Testis (tissue), 3 donors: Measurements from ENCODE around the gene ULBP3. TPM values are rescaled to one million over a fixed set of nuclear protein-coding genes. Genes with fewer than 3 reads are reported as not detected.
"Not testable (repeated sequence)": the region's sequence is repeated elsewhere in the genome, so short reads cannot be mapped to it uniquely, and the experiment has no call there.

ENCODE experiments used
- DNase-seq: peaks from one replicate; pipeline ENCODE4 v3.0.0-alpha.2; 2019
- H3K27ac ChIP-seq, 2 donors: fragments of 200-600 bp; sonication (generic); one replicate each; pipeline ENCODE4 v1.5.1; 2019
- H3K27me3 ChIP-seq: fragments of 200-600 bp; sonication (generic); one replicate; pipeline ENCODE4 v1.5.1; 2019
- H3K36me3 ChIP-seq: fragments of 200-600 bp; sonication (generic); one replicate; pipeline ENCODE4 v1.5.1; 2017; ENCODE audit warnings: low read depth; ENCODE audit errors: missing control alignments
- H3K4me1 ChIP-seq: fragments of 200-600 bp; sonication (generic); one replicate; pipeline ENCODE4 v1.5.1; 2019
- H3K4me3 ChIP-seq, 2 donors: fragments of 200-600 bp; sonication (generic); one replicate each; pipeline ENCODE4 v1.5.1; 2017 to 2019
- H3K9me3 ChIP-seq: fragments of 200-600 bp; sonication (generic); one replicate; pipeline ENCODE4 v1.5.1; 2017
- WGBS, 2 donors: methylation state at CpG; one replicate each; pipeline ENCODE4 v1.1.5; 2018; 5-methylcytosine and 5-hydroxymethylcytosine counted together
- intact Hi-C: fragments of 100-400 bp; cut with DNase I; formaldehyde crosslinking; loops from one replicate; pipeline ENCODE4 v1.15.1; 2023; ENCODE audit warnings: low total_unique reads
- polyA plus RNA-seq: library from polyadenylated mRNA; stranded (reverse); fragments of 350-450 nt; fragmentation: Illumina TruSeq; extraction: RNeasy Lipid Tissue Mini Kit (QIAGEN cat#74804); gene quantifications from one replicate; pipeline ENCODE4 v1.2.3, GENCODE V29; 2014; ENCODE audit warnings: low read depth, low replicate concordance; ENCODE audit not compliant: insufficient read depth
- total RNA-seq, 2 donors: library from RNA; depleted of rRNA; stranded (reverse); fragments of >200 nt; gene quantifications; one replicate each; pipeline ENCODE4 v1.2.3, GENCODE V29; 2016

ULBP3 gene
- total and polyA plus RNA-seq, 3 donors from 2014 or later, result 10.3 to 48.3 (median 33.5) TPM

GRCh38 chr6:150014623-150015280, 54.2 kb downstream of the ULBP3 start:
- not testable (repeated sequence) for DNase-seq, H3K36me3 ChIP-seq, H3K4me1 ChIP-seq, H3K9me3 ChIP-seq, H3K4me3 ChIP-seq, H3K27me3 ChIP-seq, H3K27ac ChIP-seq
- 0% methylated on average over 1 of the region's 50 CpGs; no CpG with 5 or more reads in 1 of the 2 donors for WGBS, 2 donors
- intact Hi-C loops, result loop anchor here (5.0 kb wide), 1 partner anchor 72 kb away; the partner anchor contains the start of gene ULBP2

DNA sequence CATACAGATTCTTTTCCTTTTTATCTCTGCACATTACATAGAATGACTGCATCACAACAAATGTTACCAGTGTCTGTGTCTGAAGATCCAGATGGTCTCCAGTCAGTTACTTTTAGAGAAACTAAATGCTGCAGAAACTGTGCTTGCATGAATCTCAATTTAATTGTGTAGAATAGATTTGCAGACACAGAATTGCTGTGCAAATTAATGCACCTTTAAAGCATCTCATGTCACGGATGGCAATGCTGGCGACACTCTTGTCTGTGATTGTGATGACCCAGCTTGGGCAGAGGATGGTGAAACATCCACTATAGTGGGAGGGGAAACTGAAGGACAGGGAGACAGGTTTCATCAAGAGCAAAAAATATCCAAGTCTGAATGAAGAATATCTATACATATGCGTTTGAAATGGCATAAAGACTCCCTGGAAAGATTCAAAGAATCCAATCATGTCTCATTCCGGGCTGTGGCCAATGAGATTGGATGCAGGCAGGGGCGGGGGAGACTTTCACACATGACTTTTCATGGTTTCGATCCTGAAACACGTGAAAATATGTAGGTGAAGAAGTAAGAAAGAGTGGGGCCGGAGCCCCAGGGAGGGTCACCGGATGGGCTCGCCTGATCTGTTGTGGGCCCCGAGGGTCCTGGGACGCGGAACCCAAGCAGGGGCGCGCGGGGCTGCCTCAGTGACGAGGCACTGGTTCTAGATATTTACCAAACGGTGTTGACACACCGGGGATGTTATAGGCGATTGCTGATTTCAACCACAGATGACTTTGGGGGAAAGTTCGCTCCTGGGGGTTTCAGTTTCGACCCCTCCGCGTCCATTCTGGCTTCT, 54.9 kb downstream of the ULBP3 start:
- H3K9me3 ChIP-seq, H3K27ac ChIP-seq, H3K36me3 ChIP-seq, H3K4me3 ChIP-seq, H3K4me1 ChIP-seq, DNase-seq, intact Hi-C loops, H3K27me3 ChIP-seq: not testable (repeated sequence)
- 11 to 25% methylated on average over 7 to 8 of the region's 24 CpGs for WGBS, 2 donors

- intact Hi-C loops, H3K27ac ChIP-seq, H3K4me3 ChIP-seq, H3K27me3 ChIP-seq, H3K36me3 ChIP-seq, H3K9me3 ChIP-seq, DNase-seq, H3K4me1 ChIP-seq: not testable (repeated sequence)
- WGBS, 2 donors, result 44 to 47% methylated on average over 8 of the region's 8 CpGs
Measured at GRCh38 chr6:150012846-150013784, 55.8 kb downstream of the ULBP3 start.

Other genes starting within 250 kb of the ULBP3 start
- 10 to 100 TPM; 28.8 to 44.7 TPM for gene LRP11, start 204.8 kb downstream of the ULBP3 start, total RNA-seq
- 16.8 TPM for gene LRP11, start 204.8 kb downstream of the ULBP3 start, polyA plus RNA-seq
- under 1 TPM; 0.31 TPM for gene RAET1E, start 171.0 kb downstream of the ULBP3 start, total RNA-seq
- 0.30 TPM for gene RAET1E, start 171.0 kb downstream of the ULBP3 start, polyA plus RNA-seq
- gene RAET1G, start 146.0 kb downstream of the ULBP3 start, total RNA-seq, result not detected
- 0.30 TPM for gene RAET1G, start 146.0 kb downstream of the ULBP3 start, polyA plus RNA-seq
- 1 to 10 TPM; 1.5 to 2.0 TPM for gene ULBP2, start 127.1 kb downstream of the ULBP3 start, total RNA-seq
- 1.9 TPM for gene ULBP2, start 127.1 kb downstream of the ULBP3 start, polyA plus RNA-seq
- 1 to 10 TPM; 4.7 to 5.9 TPM for gene ULBP1, start 105.2 kb downstream of the ULBP3 start, total RNA-seq
- gene ULBP1, start 105.2 kb downstream of the ULBP3 start, polyA plus RNA-seq, result 2.3 TPM
- gene RAET1L, start 43.6 kb downstream of the ULBP3 start, total RNA-seq, result under 1 TPM in 1 of 2 donors, not detected in 1; 0.43 TPM
- gene RAET1L, start 43.6 kb downstream of the ULBP3 start, polyA plus RNA-seq, result not detected
- gene PPP1R14C, start 73.9 kb upstream of the ULBP3 start, total RNA-seq, result 10 to 100 TPM; 22.4 to 27.1 TPM
- gene PPP1R14C, start 73.9 kb upstream of the ULBP3 start, polyA plus RNA-seq, result 11.1 TPM